Activated naive CD4-positive, alpha-beta T cell (primary cell): ENCODE measurements around the gene SIRPD.
"Not testable (repeated sequence)": the region's sequence is repeated elsewhere in the genome, so short reads cannot be mapped to it uniquely, and the experiment has no call there.

ENCODE experiments used
- DNase-seq, 4 experiments: peaks; one replicate each; lab custom pipeline; 2025; lab: John Stamatoyannopoulos, UW

The SIRPD gene

DNA sequence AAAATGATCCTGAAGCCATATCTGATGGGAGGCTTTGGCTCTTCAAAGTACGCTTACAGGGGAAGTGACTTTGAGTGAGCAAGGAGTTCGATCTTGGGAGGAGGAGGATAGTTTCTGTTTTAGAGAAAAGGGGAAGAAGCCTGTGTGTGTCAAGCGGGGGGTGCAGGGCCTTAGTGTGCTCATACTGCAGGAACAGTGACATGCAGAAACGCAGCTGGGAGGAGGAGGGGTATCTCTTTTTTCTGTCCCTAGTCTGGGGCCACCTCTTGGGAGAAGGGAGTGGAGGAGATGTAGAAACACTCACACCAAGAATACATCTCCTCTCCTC lies 19.8 kb downstream of the SIRPD start:
- DNase-seq, result no peak

DNA sequence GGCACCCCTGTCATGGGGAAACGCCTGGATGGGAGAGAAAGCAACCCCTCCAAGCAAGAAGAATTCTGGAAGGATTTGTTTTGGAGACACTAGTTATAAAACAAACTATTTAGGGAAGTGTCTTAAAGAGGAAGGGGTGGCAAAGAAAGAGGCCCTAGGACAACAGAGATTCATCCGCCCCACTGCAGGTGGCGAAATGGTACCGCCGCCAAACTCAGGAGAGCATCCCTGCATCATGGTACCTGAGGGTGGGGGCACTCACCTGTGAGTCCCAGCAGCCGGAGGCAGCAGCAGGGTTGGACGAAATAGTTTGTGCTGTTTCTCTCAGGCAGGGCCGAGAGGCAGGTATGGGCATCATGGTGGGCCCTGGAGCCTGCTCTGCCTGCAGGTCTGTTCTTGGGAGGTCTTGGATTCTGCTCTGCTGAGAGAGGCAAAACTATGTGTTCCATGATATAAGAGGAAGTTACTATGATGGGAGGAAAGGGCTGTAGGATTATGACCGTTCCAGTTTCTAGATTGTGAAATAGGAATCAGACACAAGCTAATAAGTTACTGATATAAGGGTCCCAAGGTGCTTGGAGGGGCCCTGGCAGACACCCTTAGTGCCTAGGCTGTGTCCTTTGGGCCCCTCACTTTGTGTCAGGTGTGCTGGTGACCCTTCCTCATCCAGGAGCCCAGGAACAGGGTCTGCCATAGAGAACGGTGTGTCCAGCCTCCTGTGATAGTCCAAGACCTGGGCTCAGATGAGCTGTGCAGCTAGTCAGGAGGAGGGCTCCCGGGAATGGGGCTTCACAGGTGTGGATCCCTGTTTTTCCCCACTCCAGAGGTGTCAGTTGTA lies 20.4 kb downstream of the SIRPD start:
- DNase-seq, result no peak

DNA sequence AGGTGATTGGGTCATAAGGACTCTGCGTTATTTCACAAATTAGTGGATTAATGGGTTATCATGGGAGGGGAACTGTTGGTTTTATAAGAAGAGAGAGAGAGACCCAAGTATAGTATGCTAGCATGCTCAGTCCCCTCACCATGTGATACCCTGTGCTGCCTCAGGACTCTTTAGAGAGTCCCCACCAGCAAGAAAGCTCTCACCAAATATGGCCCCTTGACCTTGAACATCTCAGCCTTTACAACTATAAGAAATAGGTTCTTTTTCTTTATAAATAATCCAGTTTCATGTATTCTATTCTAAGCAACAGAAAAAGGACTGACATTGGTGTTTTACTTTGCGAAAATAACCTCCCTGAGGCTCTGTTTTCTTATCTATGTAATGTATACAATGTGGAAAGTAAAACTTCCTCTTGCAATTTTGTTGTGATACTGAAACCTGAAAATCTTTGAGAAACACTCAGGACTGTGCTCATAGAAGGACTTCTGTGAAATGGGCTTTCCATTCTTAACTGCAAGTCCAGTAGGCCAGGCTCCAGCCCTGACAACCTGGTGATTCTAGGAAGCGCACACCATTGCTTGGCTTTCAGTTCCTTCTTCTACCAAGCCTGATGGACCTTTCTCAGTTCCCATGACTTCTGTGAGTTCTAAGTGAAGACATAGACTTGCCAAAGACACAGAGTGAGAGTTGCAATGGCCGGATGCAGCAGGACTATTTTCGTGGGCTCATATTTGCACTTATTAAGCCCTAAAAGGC lies 21.9 kb downstream of the SIRPD start:
- DNase-seq, result no peak

DNA sequence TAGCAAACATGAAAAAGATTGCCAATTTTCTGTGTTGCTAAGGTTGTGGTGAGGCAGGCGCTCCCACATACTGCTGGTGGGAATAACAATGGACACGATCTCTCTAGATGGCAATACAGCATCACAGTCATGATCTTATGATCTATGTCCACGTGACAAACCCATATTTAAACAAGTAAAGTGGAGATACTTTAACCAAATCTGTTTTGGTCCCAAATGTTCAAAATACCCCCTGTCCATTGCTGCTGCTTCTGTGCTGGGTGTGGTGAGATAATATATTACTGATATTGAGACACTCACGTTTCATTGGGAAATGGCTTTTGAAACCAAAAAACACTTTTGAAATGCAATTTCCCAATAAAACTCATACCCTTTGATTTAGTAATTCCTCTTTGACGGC lies 23.0 kb downstream of the SIRPD start:
- DNase-seq, result no peak

DNA sequence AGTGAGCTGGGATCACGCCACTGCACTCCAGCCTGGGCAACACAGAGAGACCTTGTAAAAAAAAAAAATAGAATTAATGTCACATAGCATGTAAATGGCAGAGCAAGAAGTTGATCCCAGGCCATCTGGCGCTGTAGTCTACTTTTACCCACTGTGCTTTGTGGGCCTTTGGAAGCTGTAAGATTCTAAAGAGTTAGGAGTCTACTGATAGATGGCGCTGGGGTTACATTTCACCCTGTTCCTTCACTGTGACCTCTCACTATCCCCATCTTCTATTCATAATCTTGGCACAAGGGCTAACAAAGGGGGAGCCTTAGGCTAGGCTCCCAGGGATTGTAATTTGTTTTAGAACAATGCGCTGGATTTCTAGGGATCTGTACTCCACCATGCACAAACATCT lies 24.4 kb downstream of the SIRPD start:
- DNase-seq, result no peak

DNA sequence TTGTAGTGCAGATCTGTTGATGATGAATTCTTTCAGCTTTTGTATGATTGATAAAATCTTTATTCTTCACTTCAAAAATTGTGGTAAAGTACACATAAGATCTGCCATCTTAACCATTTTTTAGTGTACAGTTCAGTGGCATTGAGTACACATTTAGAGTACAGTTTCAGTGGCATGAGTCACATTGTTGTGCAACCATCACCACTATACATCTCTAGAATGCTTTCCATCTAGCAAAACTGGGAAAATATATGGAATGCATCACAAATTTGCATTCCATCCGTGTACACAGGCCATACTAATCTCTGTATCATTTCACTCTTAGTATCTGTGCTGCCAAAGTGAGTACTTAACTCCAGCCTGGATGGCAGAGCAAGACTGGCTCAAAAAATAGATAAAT lies 28.7 kb downstream of the SIRPD start:
- no peak for DNase-seq

DNA sequence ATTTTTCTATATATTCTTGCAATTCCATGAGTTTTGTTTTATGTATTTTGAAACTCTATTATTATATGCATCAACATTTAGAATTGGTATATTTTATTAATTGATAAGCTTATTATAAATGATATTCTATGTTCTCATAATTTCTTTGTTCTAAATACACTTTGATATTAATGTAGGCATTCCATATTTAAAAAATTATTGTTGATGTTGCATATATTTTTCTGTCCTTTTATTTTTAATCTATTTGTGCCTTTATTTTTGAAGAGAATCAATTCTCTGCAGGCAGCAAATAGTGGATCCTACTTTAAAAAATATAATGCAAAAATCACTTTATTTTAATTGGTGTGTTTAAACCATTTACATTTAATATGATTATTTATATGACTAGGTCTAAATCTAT lies 29.6 kb downstream of the SIRPD start:
- DNase-seq, result no peak

DNA sequence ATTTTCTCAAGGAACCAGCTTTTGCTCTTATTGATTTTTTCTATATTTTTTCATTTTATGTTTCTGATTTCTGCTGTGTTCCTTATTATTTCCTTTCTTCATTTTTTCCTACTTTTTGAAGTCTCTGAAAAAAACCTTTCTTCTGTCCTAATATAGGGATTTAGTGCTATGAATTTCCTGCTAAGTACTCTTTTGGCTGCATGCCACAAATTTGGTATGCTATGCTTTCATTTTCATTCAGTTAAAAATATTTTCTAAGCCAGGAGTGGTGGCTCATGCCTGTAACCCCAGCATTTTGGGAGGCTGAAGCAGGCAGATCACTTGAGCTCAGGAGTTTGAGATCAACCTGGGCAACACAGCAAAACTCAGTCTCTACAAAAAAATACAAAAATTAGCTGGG lies 30.6 kb downstream of the SIRPD start:
- no peak for DNase-seq

DNA sequence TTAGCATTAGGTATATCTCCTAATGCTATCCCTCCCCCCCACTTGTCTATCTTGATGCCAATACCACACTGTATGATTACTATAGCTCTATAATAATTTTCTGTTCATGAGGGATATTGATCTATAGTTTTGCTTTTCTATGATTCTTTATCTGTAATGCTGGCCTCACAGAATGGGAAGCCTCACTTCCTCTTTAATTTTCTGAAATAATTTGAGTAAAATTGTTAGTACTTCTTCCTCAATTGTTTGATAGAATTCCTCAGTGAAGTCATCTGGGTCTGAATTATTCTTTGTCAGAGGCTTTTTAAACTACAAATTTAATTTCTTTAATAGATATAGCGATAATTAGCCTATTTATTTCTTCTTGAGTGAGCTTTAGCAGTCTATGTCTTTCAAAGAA lies 31.2 kb downstream of the SIRPD start:
- DNase-seq, result no peak

DNA sequence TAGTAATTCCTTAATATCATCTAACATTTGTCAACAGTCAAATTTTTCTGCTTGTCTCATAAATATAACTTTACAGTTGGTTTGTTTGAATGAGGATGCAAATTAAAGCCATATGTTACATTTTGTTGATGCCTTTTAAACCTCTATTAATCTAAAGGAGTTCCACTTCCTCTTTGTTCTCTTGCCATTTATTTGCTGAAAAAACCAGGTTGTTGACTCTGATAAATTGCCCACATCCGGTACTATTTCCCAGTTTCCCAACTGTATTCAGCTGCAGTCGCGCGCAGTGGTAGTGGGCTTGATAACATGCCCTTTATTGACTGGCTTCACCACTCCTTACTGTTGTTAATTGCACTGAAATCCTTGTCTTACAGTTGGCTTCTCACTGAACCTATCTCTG lies 33.5 kb downstream of the SIRPD start:
- no peak for DNase-seq

DNA sequence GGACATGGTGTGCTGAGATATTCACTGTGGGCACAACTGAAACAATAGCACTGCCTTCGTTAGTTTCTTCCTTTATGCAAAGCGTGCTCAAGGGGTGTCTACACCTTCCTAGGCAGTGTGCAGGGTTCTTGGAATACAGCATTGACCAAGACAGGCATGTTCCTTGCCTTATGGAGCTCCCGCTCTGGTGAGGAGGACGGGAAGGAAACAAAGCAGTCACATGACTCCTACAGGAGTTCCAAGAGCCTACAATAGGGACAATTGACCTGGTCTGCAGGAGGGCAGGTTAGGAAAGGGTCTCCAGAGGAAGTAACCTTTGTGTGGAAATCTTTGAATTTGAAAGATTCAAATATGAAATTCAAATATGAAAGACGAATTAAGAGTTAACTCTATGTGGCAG lies 40.5 kb downstream of the SIRPD start:
- no peak for DNase-seq

DNA sequence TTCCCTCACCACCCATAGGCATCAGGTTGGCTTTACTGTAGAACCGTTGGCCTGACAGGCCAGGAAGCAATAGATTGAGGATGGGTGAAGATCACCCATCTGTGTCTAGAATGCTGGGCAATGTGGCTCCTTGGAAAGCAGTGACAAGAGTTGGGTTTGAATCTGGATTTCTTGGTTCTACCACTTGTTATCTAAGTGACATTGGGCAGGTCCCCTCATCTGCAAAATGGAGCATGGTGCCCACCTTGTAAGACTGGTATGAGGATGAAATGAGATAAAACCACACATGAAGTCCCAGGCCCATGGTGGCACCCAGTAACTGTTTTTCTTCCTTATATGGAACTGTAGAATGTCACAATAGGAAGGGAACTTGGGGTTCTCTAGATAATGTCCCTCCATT lies 43.7 kb downstream of the SIRPD start:
- no peak for DNase-seq

DNA sequence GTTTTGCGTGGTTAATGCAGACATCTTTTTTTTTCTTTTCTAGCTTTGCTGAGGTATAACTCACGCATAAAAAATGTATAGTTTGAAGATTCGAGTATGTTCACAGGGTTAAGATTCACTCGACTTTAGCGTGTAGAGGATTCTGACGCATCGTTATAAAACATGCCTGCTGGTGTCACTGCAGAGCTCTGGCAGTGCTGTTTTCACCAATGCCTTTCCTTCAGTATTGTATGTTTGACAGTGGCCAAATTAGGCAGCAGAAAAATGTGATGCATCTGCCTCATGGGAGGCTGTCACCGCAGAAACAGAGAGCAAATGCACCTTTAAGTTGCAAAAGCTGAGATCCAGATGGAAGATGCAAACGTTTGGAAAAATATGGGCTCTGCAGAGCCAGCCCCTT lies 48.3 kb downstream of the SIRPD start:
- DNase-seq, result peak in 1 of 4 experiments; percentile 15

DNA sequence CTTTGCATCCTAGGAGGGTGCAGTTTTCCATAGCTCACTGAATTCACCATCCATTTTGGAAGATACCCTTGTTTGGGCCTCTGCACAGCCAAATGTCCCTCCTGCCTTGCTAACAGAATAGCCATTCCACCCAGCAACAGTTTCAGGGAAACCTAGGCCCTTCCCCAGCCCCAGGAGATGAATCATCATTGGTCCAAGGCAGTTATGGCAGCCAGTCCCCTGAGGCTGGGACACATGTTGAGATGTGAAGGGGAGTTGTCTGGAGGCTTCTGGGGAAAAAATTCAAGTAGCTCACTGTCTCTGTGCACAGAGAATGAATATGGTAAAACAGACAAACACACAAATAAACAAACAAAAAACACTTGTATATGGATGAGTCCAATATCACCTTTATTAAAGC lies 48.9 kb downstream of the SIRPD start:
- DNase-seq, result no peak

DNA sequence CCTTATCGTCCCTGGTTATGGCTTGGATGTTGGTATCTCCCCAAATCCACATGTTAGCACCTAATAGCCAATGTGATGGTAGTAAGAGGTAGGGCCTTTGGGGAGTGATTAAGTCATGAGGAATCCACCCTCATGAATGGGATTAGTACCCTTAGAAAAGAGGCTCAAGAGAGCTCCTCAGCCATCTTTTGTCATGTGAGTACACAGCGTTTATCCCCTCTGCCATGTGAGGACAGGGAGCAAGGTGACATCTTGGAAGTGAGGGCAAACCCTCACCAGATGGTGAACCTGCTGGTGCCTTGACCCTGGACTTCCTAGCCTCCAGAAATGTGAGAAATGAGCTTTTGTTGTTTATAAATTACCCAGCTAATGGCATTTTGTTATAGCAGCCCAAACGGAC lies 50.2 kb downstream of the SIRPD start:
- DNase-seq, result no peak

DNA sequence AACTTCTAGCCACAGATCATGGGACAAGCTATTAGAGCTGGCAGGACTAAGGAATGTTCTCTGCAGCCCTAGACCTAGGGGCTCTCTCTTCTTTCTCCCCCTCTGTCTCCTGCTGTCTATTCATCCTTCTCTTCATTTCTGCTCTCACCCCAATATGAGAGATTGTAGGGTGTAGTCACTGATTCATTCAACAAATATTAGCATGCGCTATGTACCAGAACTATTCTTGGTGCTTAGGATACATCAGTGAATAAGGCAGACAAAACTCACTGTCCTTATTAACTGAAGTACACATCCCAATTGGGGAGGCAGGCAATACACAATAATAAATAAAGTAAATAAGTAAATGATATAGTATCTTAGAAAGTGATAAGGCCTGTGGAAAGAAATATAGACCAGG lies 51.6 kb downstream of the SIRPD start:
- DNase-seq, result no peak

DNA sequence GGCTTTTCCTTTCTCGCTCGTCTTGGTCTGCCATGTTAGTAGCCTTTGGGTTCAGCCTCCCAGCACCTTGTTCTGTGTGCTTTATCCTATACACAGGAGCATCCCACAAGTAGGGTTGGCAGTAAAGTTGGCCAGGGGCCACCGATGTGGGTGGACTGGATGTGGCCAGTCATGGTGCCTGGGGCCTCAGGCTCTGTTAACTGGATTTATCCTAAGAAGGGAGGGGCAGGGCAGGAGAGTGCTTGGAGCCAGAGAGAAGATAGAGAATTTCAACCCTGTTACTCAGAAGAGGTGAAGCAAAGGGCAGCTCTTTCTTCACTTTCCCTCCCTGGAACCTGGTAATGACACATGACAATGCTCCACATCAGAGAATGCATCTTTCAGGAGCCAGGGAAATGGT lies 52.1 kb downstream of the SIRPD start:
- no peak for DNase-seq

DNA sequence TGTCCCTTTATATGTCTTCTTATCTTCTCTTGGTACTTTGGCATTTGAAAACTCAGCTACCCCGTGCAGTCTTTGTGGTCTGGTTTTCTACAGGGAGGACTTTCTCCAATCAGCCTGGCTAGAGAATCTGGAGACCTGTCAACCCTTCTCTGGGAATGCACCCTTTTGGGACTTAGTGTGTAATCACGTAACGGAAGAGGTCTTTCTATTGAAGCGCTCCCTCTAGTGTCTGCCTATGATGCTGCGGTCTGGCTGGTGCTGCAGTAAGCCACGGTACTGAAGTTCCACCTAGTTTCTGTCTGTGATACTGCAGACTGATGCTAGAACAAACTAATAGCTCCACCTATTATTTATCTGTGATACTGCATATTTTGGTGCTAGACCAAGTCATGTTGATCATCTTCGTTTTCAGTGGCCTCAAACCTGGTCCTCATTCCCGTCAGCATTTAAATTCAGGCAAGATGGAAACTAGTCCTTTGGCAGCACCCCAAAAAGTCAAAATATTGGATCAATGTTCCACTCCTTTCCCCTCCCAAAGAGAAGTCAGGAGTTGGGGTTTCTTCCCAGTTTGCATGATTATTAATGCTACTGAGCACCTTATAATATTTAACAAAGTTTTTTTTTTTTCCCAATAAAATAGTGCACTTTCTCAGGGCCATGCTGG lies 53.8 kb downstream of the SIRPD start:
- DNase-seq, result peak; percentile 17 to 46 (median 32)

DNA sequence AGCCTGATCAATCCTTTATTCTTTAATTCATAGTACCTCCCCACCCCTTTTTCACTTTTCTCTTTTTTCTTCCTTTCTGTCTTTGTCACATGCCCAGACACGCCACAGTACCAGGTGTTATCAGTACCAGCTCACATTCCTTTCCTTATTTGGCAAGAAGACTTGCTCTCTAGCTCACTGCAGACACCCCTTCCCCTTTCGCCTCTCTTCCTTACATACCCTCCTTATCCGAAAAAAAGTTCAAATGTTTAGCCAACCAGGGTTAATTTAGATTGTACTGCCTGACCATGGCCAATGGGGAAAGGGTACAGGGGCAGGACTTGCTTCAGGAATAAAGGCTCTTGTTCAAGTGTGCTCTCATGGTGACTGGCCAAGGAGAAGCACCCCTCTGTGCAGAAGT lies 57.0 kb downstream of the SIRPD start:
- no peak for DNase-seq

DNA sequence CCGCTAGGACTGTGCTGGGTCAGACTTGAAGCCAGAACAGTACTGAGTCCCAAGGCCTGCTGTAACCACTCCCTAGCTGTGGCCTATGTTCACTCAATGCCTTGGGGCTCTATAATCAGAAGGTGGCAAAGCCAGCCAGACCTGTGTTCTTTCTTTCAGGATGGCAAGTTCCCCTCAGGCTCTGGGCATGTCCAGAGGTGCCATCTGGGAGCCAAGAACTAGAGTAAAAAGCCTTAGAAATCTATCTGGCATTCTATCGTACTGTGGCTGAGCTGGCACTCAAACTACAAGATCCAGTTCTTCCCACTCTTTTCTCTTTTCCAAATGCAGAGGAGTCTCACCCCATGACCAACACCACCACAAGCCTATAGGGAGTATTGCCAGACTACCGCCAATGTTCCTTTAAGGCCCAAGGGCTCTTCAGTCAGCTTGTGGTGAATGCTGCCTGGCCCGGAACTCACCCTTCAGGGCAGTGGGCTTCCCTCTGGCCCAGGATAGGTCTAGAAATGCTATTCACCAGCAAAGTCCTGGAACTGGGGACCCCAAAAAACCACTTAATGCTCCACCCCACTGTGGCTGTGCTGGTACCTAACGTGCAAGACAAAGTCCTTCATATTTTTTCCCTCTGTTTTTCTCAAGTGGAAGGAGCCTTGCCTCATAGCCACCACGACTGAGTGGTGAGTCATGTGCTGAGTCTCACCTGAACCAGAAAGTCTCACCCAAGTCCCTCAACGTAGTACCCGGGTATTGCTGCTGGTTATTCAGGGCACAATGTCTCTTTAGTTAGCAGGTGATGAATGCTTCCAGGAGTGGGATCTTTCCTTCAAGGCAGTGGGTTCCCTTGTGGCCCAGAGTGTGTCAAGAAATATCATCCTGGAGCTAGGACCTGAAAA lies 57.7 kb downstream of the SIRPD start:
- no peak for DNase-seq

DNA sequence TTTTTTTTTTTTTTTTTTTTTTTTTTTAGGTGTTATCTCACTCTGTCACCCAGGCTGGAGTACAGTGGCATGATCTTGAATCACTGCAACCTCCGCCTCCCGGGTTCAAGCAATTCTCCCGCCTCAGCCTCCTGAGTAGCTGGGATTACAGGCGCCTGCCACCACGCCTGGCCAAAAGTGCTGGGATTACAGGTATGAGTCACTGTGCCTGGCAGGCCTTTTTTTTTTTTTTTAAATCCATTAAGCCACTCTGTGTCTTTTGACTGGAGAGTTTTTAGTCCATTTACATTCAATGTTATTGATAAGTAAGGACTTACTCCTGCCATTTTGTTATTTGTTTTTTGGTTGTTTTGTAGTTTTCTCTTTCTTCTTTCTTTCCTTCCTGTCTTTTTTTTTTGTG lies 60.1 kb downstream of the SIRPD start:
- not testable (repeated sequence) for DNase-seq

DNA sequence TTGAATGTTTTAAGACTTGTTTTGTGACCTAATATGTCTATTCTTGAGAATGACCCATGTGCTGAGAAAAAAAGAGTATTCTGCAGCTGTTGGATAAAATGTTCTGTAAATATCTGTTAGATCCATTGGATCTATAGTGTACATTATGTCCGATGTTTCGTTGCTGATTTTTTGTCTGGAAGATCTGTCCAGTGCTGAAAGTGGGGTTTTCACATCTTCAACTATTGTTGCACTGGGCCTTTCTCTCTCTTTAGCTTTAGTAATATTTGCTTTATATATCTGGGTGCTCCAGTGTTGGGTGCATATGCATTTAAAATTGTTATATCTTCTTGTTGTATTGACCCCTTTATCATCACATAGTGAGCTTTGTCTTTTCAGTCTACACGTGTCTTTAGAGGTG lies 60.6 kb downstream of the SIRPD start:
- DNase-seq, result no peak
